H9 (cell line): ENCODE results near the gene WDR82. TPM values are rescaled to one million over a fixed set of nuclear protein-coding genes. Genes with fewer than 3 reads are reported as not detected.

Experiments used
- DNase-seq: peaks from one replicate; pipeline ENCODE4 v3.0.0-alpha.2; 2017
- H2AFZ ChIP-seq: one replicate; pipeline ENCODE4 v1.6.1; 2013; ENCODE audit warnings: mild to moderate bottlenecking, low read length, control low read depth, moderate library complexity
- H2AK5ac ChIP-seq: 2 replicates; pipeline ENCODE4 v1.6.1; 2013; ENCODE audit warnings: low read length, control low read depth, mixed read lengths; ENCODE audit not compliant: insufficient read length
- H2BK120ac ChIP-seq: one replicate; pipeline ENCODE4 v1.6.1; 2013; ENCODE audit warnings: low read depth, mild to moderate bottlenecking, low read length, control low read depth, inconsistent platforms; ENCODE audit not compliant: poor library complexity, severe bottlenecking
- H2BK12ac ChIP-seq: 2 replicates; pipeline ENCODE4 v1.6.1; 2013; ENCODE audit warnings: low read length, control low read depth, mixed read lengths, low read depth; ENCODE audit not compliant: insufficient read length
- H2BK15ac ChIP-seq: 2 replicates; pipeline ENCODE4 v1.6.1; 2013; ENCODE audit warnings: low read depth, low read length, control low read depth
- H2BK20ac ChIP-seq: one replicate; pipeline ENCODE4 v1.6.1; 2013; ENCODE audit warnings: low read depth, mild to moderate bottlenecking, low read length, control low read depth, inconsistent platforms; ENCODE audit not compliant: poor library complexity, severe bottlenecking
- H2BK5ac ChIP-seq: 2 replicates; pipeline ENCODE4 v1.6.1; 2013; ENCODE audit warnings: low read length, control low read depth, mixed read lengths; ENCODE audit not compliant: insufficient read length
- H3K14ac ChIP-seq: 2 replicates; pipeline ENCODE4 v1.6.1; 2013; ENCODE audit warnings: low read length, control low read depth; ENCODE audit not compliant: insufficient read depth
- H3K18ac ChIP-seq: 2 replicates; pipeline ENCODE4 v1.6.1; 2013; ENCODE audit warnings: low read depth, mild to moderate bottlenecking, mixed read lengths, low read length, control low read depth; ENCODE audit not compliant: insufficient read length
- H3K23ac ChIP-seq: 2 replicates; pipeline ENCODE4 v1.6.1; 2013; ENCODE audit warnings: low read length, control low read depth, mixed read lengths, low read depth; ENCODE audit not compliant: insufficient read length
- H3K23me2 ChIP-seq: 2 replicates; pipeline ENCODE4 v1.6.1; 2013; ENCODE audit warnings: low read depth, mild to moderate bottlenecking, mixed read lengths, low read length, control low read depth; ENCODE audit not compliant: insufficient read length, poor library complexity, severe bottlenecking
- H3K27ac ChIP-seq: 2 replicates; pipeline ENCODE4 v1.5.1; 2013; ENCODE audit warnings: low read length, control low read depth, mixed read lengths, low read depth; ENCODE audit not compliant: insufficient read length
- H3K27me3 ChIP-seq: 2 replicates; pipeline ENCODE4 v1.6.1; 2013; ENCODE audit warnings: low read length, control low read depth, inconsistent platforms; ENCODE audit not compliant: insufficient read depth
- H3K4ac ChIP-seq: 2 replicates; pipeline ENCODE4 v1.6.1; 2013; ENCODE audit warnings: low read depth, mild to moderate bottlenecking, control low read depth, inconsistent platforms, low read length, moderate library complexity
- H3K4me1 ChIP-seq: 2 replicates; pipeline ENCODE4 v1.6.1; 2013; ENCODE audit warnings: low read length, control low read depth, inconsistent platforms; ENCODE audit not compliant: insufficient read depth
- H3K4me2 ChIP-seq: 2 replicates; pipeline ENCODE4 v1.6.1; 2013; ENCODE audit warnings: low read length, control low read depth, mixed read lengths; ENCODE audit not compliant: insufficient read length, insufficient read depth
- H3K56ac ChIP-seq: 2 replicates; pipeline ENCODE4 v1.6.1; 2013; ENCODE audit warnings: low read depth, mild to moderate bottlenecking, mixed read lengths, low read length, control low read depth; ENCODE audit not compliant: insufficient read length
- H3K79me1 ChIP-seq: 2 replicates; pipeline ENCODE4 v1.6.1; 2013; ENCODE audit warnings: low read depth, mild to moderate bottlenecking, moderate library complexity, low read length, control low read depth, inconsistent platforms; ENCODE audit not compliant: insufficient read depth, poor library complexity, severe bottlenecking
- H3K79me2 ChIP-seq: 2 replicates; pipeline ENCODE4 v1.6.1; 2013; ENCODE audit warnings: low read length, control low read depth, inconsistent platforms; ENCODE audit not compliant: insufficient read depth
- H3K9ac ChIP-seq: 2 replicates; pipeline ENCODE4 v1.6.1; 2013; ENCODE audit warnings: low read length, control low read depth, mixed read lengths; ENCODE audit not compliant: insufficient read length; ENCODE audit errors: extremely low read depth
- H3K9me3 ChIP-seq: one replicate; pipeline ENCODE4 v1.6.1; 2013; ENCODE audit warnings: low read depth, low read length, inconsistent platforms; ENCODE audit not compliant: control insufficient read depth
- H3T11ph ChIP-seq: one replicate; pipeline ENCODE4 v1.6.1; 2013; ENCODE audit warnings: mild to moderate bottlenecking, low read length, control low read depth, inconsistent platforms
- H4K20me1 ChIP-seq: one replicate; pipeline ENCODE4 v1.6.1; 2013; ENCODE audit not compliant: control insufficient read depth, insufficient read length, insufficient read depth
- H4K5ac ChIP-seq: 2 replicates; pipeline ENCODE4 v1.6.1; 2013; ENCODE audit warnings: low read depth, mild to moderate bottlenecking, mixed read lengths, low read length, control low read depth; ENCODE audit not compliant: insufficient read length
- H4K8ac ChIP-seq: replicated peaks from 2 replicates; pipeline ENCODE4 v1.6.1; 2013; ENCODE audit warnings: low read length, control low read depth, mixed read lengths, low read depth; ENCODE audit not compliant: insufficient read length
- H4K91ac ChIP-seq: 2 replicates; pipeline ENCODE4 v1.6.1; 2013; ENCODE audit warnings: low read depth, mild to moderate bottlenecking, moderate library complexity, mixed read lengths, low read length, control low read depth; ENCODE audit not compliant: insufficient read length
- H3K27ac Mint-ChIP-seq, 3 experiments: 2 replicates in 2 of 3; 3 replicates in 1 of 3; pipeline ENCODE4 v1.8.0; 2020 to 2021; ENCODE audit warnings: mixed read lengths in 3 of 3, mild to moderate bottlenecking in 1 of 3, moderate library complexity in 1 of 3
- H3K27me3 Mint-ChIP-seq: 2 replicates; pipeline ENCODE4 v1.8.0; 2021; ENCODE audit warnings: low read depth, mild to moderate bottlenecking, moderate library complexity, mixed read lengths
- H3K36me3 Mint-ChIP-seq, 3 experiments: 2 replicates in 2 of 3; 3 replicates in 1 of 3; pipeline ENCODE4 v1.8.0; 2020 to 2021; ENCODE audit warnings: low read depth in 3 of 3, mixed read lengths in 3 of 3; ENCODE audit not compliant: insufficient read depth in 1 of 3
- H3K4me1 Mint-ChIP-seq, 2 experiments: 2 replicates each; pipeline ENCODE4 v1.8.0; 2020; ENCODE audit warnings: mixed read lengths in 2 of 2
- H3K4me3 Mint-ChIP-seq, 2 experiments: 2 replicates in 1 of 2; 3 replicates in 1 of 2; pipeline ENCODE4 v1.8.0; 2020 to 2021; ENCODE audit warnings: mild to moderate bottlenecking in 2 of 2, mixed read lengths in 2 of 2, moderate library complexity in 1 of 2
- H3K9me3 Mint-ChIP-seq, 2 experiments: 2 replicates in 1 of 2; 3 replicates in 1 of 2; pipeline ENCODE4 v1.8.0; 2020; ENCODE audit warnings: mild to moderate bottlenecking in 2 of 2, mixed read lengths in 2 of 2, moderate library complexity in 1 of 2
- CTCF ChIP-seq: fragments of 200-600 bp; sonication (generic); conservative IDR thresholded peaks from 3 replicates; pipeline ENCODE4 v1.8.0; 2021; ENCODE audit warnings: antibody characterized with exemption, mild to moderate bottlenecking
- WGBS: extraction: QIAGEN DNeasy Blood & Tissue Kit; methylation state at CpG from one replicate; pipeline ENCODE4 v1.1.7; 2013; ENCODE audit warnings: missing lambda C conversion rate, low lambda C conversion rate, mixed read lengths; ENCODE audit not compliant: insufficient read length; ENCODE audit errors: extremely low coverage; 5-methylcytosine and 5-hydroxymethylcytosine counted together
- total RNA-seq: library from RNA; stranded (reverse); gene quantifications from 2 replicates; pipeline ENCODE4 v1.2.1, GENCODE V29; 2021

Gene WDR82
- total RNA-seq, 1 experiment from 2014 or later: 83.1 TPM

GRCh38 chr3:52298149-52299098 is 20.0 kb upstream of the WDR82 start:
- Histone ChIP-seq H2BK5ac (no peak overlapping the region), H3K9ac (no peak overlapping the region), H3K18ac (no peak overlapping the region), H3K79me1 (no peaks in the 10 kb centered on the region), H4K5ac (no peak overlapping the region), H4K20me1 (no peaks in the 10 kb centered on the region), H3K56ac (no peak overlapping the region), H3K27me3 (no peaks in the 10 kb centered on the region), H2BK120ac (no peak overlapping the region), H2BK20ac (no peak overlapping the region), H3K4me1 (peaks cover 2% of the 10 kb centered on the region; the same call in 1 of the 2 replicates), H2AFZ (no peak overlapping the region), H4K91ac (no peak overlapping the region), H3K79me2 (no peaks in the 10 kb centered on the region), H3K27ac (no peak overlapping the region), H2BK15ac (no peak overlapping the region), H3K9me3 (no peaks in the 10 kb centered on the region), H3K23me2 (peaks cover 10% of the 10 kb centered on the region), H2AK5ac (no peak overlapping the region), H3K4ac (no peak overlapping the region), H3T11ph (no peak overlapping the region), H2BK12ac (no peak overlapping the region), H3K23ac (no peak overlapping the region), H4K8ac (no peak overlapping the region), H3K4me2 (peak overlapping the region; percentile 62), H3K14ac (peak overlapping the region; percentile 6; the same call in 1 of the 2 replicates)
- peak; percentile 44 for DNase-seq
- H3K4me1 Mint-ChIP-seq: peaks cover 25 to 32% of the 10 kb centered on the region in 2 experiments
- no peak for TF ChIP-seq CTCF
- H3K27ac Mint-ChIP-seq: peak overlapping the region in 1 of 3 experiments; percentile 57; a peak in 3 of 7 replicates
- H3K9me3 Mint-ChIP-seq: no peaks in the 10 kb centered on the region
- no CpG with 5 or more reads among the region's 17 CpGs for WGBS
- no peaks in the 10 kb centered on the region; a peak in 1 of 7 replicates for H3K36me3 Mint-ChIP-seq
- H3K27me3 Mint-ChIP-seq: peaks cover 13% of the 10 kb centered on the region
- H3K4me3 Mint-ChIP-seq: peak overlapping the region; percentile 14 to 81
